Measurements from ENCODE around the gene HDAC10.

Gene HDAC10

DNA sequence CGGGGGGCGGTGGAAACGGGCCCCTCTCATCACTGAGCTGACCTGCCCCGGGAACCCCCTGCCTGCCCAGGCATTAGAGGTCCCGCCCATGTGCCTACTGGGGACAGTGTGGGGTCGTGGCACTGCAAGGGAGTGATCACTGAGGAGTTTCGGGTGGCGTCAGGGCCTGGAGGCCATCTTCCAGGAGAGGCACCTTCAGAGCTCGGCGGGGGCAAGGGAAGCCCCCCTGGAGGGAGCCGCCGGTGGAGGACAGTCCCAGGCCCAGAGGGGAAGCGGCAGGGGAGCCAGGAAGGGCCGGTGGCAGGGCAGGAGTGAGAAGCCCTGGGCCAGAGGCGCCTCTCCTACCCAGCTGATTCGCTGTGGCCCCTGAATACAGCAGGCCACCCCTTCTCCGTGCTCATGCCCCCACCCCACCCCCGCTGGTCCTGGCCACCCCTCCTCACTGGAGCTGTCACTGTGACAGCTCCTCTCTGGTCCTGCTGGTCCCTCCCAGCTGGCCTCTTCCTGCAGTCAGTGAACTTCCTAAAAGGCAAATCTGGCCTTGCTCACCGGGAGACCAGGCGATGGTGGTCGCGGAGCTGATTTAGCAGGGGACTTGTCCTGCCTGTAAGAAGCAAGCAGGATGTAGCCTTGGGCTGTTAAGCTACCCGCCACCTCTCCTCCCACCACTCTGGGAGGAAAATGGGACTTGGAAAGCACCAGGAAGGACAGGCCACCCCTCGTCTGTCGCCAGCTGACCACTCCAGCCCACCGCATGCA is 21.2 kb upstream of the HDAC10 start:
- in situ Hi-C loops (cut with MboI; ENCODE audit: low pct_unique_long_range_greater_than_20kb, low sequenced_read_pairs) = loop anchor here (10.0 kb wide), 1 partner anchor 53 kb away; the partner anchor contains the start of gene DENND6B
- peak; percentile 37 for DNase-seq

DNA sequence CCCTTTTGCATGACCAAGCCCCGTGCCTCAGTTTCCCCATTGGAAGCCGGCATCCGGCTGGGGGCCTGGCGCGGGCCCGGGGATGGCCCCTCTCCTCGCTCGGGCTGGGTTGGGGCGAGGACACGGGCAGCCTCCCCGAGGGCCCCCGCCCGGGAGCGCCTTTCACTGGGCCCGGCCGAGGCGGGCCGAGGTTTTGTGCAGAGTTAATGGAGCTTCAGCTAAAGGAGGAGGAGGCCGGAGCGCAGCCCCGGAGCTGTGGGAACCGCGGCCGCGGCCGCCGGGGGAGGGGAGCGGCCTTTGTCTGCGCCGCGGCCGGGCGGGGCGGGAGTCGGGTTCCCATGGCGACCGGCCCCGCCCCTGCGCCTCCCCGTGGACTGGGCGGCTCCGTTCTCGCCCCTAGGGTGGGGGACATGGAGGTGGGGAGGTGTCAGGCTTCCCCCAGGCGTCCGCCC is 20.5 kb upstream of the HDAC10 start:
- peak; percentile 76 for DNase-seq

DNA sequence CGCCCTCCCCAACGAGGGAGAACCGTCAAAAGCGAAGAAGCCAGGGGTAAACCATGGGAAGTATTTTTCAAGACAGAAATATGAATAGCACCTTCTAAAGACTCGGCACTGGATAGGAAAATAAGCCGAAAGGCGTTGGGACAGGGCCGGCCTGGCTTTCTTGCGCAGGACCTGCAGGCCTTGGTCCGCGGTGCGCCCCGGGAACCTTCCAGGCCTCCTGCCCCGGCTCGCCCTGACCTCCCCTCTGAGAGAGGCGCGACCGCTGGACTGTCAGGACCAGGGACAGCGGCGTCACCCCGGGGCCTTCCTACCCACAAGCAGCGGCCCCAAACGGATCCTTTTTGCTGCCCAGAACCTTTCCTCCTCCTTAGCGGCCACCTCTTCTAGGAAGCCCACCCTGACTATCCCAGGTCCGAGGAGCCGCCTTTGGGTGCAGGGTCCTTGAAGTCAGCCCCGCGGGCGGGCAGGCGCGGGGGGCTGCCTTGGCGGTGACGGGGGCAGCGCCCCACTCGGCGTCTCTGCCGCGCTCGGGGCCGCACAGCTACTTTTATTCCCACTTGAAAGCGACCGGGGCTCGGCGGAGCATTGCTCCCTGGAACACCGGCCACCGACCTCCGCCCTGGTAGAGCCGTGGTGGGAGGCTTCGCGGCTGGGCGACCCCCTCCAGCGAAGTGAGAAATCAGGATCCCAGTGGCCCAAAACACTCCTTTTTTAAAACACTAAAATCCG is 19.8 kb upstream of the HDAC10 start:
- in situ Hi-C loops (cut with MboI; ENCODE audit: low pct_unique_long_range_greater_than_20kb, low sequenced_read_pairs) = loop anchor here (10.0 kb wide), 1 partner anchor 54 kb away; the partner anchor contains the start of gene DENND6B
- DNase-seq = peak; percentile 72

More for the DNA sequence above, 20.5 kb upstream of the HDAC10 start:
- in situ Hi-C loops (cut with MboI; ENCODE audit: low pct_unique_long_range_greater_than_20kb, low sequenced_read_pairs) = loop anchor here (10.0 kb wide), 1 partner anchor 53 kb away; the partner anchor contains the start of gene DENND6B

DNA sequence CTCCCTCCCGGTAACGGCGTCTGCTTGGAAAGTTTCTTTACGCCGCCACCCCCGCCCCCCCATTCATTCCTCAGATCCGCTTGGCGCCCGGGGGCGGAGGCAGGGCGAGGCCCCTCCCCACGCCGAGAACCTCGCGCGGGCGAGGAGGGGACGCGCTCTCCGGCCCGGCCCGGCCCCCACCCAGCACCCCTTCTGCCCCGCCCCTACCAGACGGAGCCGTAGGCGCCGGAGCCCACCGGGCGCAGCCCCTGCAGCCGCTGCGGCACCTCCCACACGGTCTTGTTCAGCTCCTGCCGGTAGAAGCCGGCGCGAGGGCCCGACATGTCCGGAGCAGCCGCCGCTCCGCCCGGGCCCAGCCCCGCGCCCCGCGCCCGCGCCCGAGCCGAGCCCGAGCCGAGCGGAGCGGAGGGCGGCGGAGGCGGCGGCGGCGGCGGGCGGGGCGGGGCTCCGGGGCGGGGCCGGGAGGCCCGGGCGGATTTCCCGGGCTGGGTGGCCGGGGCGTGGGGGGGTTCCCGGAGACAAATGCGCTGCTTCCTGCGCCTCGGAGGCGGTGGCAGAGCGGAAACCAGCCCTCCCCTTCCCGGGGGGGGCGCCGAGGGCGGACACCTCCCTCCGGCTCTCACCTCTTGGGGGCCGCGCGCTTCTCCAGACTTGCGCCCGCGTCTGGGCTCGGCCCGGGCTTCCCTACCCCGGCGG is 19.1 kb upstream of the HDAC10 start, which contains the start of gene MAPK11:
Gene MAPK11, minus strand, starts transcription at position 411 of the 696 bp plus-strand sequence. Its CDS starts 88 bp downstream, at position 323.
- in situ Hi-C loops (cut with MboI; ENCODE audit: low pct_unique_long_range_greater_than_20kb, low sequenced_read_pairs) = loop anchor here (10.0 kb wide), 1 partner anchor 55 kb away; the partner anchor contains the start of gene DENND6B
- DNase-seq = peak; percentile 70

DNA sequence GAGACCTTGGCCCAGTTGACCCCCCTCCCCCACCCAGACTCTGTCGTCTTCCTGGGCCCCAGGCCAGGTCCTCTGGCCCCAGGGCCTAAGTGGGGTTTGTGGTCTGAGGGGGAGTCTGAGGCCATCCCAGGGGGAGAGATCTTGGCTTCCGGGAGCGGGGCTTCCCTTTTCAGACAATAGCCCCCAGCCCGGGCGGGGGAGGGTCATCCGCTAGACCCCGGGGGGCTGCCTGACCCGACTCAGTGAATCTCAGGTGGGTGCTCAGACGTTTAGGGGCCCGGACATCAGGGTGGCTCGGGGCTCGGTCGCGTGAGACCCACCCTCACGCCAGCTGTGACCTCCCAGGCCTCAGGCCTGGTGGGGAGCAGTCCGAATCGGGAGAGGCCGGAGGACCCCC is 18.5 kb upstream of the HDAC10 start:
- DNase-seq = peak; percentile 46
- in situ Hi-C loops (cut with MboI; ENCODE audit: low pct_unique_long_range_greater_than_20kb, low sequenced_read_pairs) = no loop called here

DNA sequence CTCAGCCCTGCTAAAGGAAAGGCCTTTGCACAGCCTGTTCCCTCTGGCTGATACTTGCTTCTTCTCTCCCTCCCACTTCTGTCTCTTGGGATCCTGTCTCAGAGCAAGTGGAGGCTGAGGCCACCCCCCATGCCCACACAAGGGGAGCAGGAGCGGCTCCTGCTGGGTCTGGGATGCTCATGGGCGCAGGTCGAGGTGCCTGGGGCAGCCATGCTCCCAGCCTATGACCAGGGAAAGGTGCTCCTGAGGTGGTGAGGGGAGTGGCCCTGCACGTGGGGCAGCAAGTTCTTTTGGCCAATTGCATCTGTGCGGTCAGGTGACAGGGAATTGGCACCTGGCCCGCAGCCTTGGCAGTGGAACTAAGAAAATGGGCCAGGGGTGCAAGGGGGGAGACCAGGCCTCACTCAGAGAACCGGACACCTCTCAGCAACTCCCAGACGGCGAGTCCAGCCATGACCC is 17.6 kb upstream of the HDAC10 start:
- no peak for DNase-seq
- in situ Hi-C loops (cut with MboI; ENCODE audit: low pct_unique_long_range_greater_than_20kb, low sequenced_read_pairs) = no loop called here

DNA sequence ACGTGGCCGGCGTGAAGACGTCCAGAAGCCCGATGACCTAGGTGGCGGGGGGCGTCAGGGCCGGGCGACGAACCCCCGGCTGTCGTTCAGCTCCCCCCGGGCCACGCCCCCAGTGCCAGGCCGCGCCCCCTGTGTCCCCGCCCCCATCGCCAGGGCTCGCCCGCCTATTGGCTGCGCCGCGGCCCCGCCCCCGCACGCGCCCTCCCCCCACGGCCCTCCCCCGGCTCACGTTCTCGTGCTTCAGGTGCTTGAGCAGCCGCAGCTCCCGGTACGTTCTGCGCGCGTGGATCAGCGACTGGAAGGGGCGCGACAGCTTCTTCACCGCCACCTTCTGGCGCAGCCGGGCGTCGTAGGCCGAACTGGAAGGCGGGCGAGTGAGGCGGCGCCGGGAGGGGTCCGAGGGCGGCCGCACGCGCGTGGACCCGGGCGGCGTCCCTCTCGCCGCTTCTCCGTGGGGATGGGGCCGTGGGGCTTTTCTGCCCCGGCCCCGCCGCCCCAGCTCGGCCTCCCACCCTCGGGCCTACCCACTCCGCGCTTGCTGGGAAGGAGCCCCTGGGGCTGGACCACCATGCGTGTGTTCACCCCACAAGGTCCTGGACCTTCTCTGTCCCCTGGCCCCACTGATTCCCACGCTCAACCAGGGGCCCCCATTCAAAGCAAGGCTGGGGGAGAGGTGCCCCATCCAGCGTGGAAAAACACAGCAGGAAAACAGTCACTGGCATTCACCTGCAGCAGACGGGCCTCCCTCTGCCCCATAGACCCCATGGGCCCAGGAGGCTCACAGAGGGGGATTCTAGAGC is 16.7 kb upstream of the HDAC10 start:
- DNase-seq = no peak
- in situ Hi-C loops (cut with MboI; ENCODE audit: low pct_unique_long_range_greater_than_20kb, low sequenced_read_pairs) = no loop called here

DNA sequence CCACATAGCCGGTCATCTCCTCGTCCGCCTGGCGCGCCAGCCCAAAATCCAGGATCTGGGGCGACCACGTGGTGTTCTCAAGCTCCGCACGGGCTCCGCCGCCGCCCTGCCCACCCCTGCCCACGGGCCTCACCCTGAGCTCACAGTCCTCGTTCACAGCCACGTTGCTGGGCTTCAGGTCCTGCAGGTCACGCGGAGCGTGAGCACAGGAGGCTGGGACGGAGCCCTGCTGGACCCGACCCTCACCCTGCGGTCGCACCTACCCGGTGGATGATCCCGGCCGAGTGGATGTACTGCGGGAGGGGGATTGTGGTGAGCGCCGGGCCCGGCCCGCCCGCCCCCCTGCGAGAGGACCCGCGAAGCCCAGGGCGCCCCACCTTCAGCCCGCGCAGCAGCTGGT is 15.9 kb upstream of the HDAC10 start:
- no peak for DNase-seq
- in situ Hi-C loops (cut with MboI; ENCODE audit: low pct_unique_long_range_greater_than_20kb, low sequenced_read_pairs) = no loop called here

DNA sequence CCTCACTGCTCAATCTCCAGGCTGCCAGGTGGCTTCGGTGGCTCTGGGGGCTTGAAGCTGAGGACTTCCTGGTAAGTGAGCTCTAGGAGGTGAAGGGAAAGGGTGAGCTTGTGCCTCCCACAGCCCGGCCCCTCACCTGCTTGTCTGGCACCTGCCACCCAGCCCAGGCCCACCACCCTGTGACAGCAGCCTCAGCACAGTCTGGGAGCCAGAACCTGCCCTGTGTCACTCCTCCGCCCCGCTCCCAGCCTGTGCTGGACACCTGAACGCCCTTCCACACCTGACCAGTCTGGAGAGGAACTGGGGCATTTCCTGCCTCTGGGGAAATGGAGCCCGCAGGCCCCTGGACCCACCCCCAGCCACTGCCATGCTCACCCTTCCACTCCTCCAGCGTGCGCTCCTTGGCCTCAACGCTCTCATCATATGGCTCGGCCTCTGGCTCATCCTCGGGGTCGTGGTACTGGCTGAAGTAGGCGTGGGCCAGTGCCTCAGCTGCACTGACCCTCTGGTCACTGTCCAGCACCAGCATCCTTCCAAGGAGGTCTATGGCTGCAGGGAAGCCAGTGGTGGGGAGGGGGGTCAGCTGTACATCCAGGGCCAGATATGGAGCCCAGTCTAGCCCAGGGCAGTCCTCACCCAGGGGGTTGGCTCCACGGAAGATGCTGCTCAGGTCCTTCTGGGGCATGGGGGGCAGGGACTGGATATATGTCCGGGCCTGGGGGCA is 14.0 kb upstream of the HDAC10 start:
- no peak for DNase-seq
- in situ Hi-C loops (cut with MboI; ENCODE audit: low pct_unique_long_range_greater_than_20kb, low sequenced_read_pairs) = no loop called here

DNA sequence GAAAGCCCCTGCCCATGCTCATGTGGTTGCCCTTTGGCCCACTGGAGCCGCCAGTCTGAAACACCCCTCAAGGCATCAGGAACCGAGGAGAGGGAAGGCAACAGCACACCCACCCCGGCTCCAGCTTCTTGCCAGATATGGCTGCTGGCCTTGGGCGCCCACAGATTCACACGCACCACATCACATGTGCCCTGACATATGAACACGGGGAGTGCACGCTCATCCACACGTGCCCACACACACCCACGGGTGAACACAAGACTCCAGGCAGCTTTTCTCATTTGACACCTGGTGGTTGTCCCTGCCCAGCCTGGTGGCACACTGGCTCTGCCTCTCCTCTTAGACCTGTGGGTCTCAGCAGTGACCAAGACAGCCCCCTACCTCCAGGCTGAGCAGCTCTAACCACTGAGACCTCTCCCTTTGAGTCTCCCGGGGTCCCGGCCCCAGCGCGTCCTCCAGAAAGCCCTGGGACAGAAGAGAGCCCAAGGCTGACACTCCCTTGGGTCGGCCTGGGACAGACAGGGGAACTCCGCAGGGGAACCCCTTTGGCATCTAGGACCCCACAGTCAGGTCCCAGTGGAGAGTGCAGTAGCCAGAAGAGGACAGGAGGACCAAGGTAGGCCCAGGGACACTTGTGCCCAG is 13.2 kb upstream of the HDAC10 start:
- DNase-seq = no peak
- in situ Hi-C loops (cut with MboI; ENCODE audit: low pct_unique_long_range_greater_than_20kb, low sequenced_read_pairs) = no loop called here

DNA sequence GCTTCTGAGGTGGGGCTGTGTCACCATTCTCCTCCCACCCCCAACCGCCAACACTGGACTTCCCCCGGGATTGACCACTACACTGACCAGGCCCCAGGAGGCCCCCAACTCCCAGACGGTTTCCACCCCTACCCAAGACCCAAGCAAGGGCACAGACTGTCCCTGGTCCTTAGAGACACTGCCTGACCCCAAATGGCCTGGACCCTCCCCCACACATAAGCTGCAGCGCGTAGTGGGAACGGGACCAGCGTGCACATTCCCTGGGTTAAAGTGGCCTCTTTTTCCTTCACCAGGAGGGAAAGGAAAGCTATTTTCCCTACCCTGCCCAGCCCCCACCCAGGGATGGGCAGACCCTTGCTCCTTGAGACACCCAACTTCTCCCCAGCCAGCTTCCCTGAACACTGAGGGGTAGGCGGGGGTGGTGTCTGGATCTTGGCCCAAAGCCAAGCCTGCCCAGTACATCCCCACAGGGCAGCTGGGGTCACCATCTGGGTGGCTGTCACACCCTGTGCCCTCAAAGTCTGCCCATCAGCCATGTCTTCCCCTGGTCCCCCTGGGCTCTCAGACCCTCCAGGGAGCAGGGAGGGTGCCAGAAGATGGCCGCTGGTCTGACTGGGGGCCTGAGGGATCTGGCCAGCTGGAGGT is 12.0 kb upstream of the HDAC10 start:
- in situ Hi-C loops (cut with MboI; ENCODE audit: low pct_unique_long_range_greater_than_20kb, low sequenced_read_pairs) = no loop called here
- DNase-seq = no peak

DNA sequence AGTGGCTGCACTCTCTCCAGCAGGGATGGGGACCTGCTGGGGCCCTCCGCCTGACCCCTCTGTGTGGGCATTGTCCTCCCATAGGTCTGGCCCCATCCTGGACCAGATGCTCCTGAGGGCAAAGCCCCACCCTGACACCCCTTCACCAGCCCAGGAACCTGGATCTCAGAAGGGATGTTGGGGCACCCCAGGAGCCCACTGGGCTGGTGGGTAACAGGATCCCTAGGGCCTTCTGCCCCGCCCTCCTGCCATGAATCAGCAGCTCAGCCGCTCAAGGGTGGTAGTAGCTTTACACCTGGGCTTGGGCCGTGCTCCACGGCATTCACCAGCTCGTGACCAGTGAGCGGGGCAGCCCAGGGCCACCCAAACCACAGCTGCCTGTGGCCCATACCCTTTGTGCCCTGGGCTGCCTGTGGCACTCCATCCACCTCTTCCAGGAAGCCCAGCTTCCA is 11.4 kb upstream of the HDAC10 start:
- no peak for DNase-seq
- in situ Hi-C loops (cut with MboI; ENCODE audit: low pct_unique_long_range_greater_than_20kb, low sequenced_read_pairs) = no loop called here

DNA sequence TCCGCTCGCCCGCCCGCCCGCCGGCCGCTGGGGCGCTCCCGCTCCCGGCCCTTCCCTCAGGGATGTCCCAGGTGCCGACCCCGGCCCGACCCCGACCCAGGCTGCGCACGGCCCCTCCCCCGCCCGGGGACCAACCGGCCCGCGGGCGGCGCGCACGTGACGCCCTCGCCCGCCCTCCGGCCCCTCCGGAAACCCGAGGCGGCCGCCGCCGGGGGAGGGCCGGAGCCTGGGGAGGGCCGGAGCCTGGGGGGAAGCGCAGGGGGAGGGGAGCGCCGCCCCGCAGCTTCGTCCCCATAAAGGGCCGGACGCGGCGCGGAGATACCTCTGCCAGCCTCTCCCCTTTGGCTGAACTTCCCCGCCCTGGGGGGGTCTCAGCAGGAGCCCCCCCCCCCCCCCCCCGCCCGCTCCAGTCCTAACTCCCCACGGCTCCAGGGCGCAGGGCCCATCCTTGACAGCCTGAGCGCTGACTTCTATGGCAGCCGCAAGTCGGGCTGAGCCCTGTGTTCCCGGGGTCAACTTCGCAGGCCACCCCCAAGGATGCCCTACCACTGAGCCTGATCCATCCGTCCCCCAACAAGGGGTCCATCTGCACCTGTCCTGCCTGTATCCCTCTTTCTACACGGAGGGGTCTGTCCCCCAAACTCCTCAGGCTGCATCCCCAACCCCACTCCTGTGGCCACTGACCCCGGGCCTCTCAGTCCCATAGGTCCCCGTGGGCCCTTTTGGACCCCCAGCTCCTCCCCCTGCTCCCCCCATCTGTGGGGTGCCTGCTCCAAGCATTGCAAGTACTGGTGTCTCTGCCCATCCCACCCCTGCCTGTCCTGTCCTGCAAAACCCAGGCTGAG is 10.8 kb upstream of the HDAC10 start, which contains the start of gene MAPK12:
Gene MAPK12, minus strand, starts transcription at position 69 of the 845 bp plus-strand sequence. CDS start 174 bp downstream, outside the sequence.
- no peak for DNase-seq
- in situ Hi-C loops (cut with MboI; ENCODE audit: low pct_unique_long_range_greater_than_20kb, low sequenced_read_pairs) = no loop called here

DNA sequence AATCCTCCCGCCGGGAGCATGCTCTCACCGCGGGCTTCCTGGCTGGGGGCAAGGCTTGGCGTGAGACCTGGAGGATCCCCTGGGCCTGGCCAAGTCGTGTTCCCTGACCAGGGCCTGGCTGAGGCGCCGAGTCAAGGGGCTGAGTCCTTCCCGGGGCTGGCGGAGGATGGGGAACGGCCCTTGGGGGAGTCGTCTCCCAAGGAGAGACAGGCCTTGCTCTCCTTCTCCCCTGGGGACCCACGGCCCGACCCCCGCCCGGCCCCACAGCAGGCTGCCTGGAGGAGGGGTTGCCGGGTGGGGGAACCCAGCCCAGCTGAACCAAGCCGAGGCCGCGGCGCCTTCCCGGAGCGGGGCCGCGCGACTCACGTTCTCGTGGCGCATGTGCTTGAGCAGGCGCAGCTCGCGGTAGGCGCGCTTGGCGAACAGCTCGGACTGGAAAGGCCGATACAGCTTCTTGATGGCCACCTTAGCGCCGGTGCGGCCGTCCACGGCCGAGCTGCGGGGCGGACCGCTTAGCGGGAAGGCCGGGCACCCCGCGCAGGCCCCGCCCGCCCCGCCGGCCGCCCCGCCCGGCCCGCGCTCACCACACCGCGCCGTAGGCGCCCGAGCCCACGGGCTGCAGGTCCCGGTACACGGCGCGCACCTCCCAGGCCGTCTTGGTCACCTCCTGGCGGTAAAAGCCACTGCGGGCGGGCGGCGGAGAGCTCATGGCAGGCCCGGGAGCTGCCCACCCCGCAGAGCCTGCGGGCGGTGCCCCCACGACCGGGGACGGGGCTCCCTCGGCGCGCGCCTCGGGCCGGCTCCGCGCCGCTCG is 9.9 kb upstream of the HDAC10 start:
- DNase-seq = no peak
- in situ Hi-C loops (cut with MboI; ENCODE audit: low pct_unique_long_range_greater_than_20kb, low sequenced_read_pairs) = no loop called here

DNA sequence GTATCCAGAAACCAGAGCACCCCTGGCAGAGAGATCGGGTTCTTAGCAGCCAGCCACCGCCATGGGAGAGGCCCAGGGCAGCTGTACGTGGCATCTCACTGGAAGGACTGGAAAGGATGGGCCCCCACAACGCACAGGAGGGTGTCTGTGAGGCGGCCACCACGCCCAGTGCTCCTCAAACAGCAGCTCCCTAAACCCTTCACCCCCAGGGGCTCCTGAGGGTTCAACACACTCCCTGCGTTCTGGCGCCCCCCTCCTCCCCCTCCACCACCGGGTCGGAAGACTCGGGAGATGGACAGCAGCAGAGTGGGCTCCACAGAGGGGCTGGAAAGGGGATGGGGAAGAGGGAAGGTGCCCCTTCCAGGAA is 9.4 kb upstream of the HDAC10 start:
- in situ Hi-C loops (cut with MboI; ENCODE audit: low pct_unique_long_range_greater_than_20kb, low sequenced_read_pairs) = no loop called here
- no peak for DNase-seq

Measured in KBM-7 (cell line).